GM20000 (cell line): Measurements from ENCODE around the gene CPAMD8.

Source experiments
- DNase-seq: peaks from one replicate; pipeline ENCODE4 v3.0.0; 2012; ENCODE audit warnings: low spot score
- CTCF ChIP-seq: IDR thresholded peaks from 2 replicates; pipeline ENCODE4 v1.5.1; 2012; ENCODE audit warnings: mild to moderate bottlenecking, control low read depth; ENCODE audit errors: extremely low read depth, missing control alignments

The CPAMD8 gene

GRCh38 chr19:16952046-16952445 lies 74.6 kb downstream of the CPAMD8 start:
- no peak for TF ChIP-seq CTCF
- DNase-seq, result no peak

GRCh38 chr19:16951529-16951928 lies 75.1 kb downstream of the CPAMD8 start:
- no peak for TF ChIP-seq CTCF
- DNase-seq, result no peak

GRCh38 chr19:16949496-16950023 lies 77.0 kb downstream of the CPAMD8 start:
- no peak for DNase-seq

GRCh38 chr19:16946951-16947940 lies 79.4 kb downstream of the CPAMD8 start:
- no peak for TF ChIP-seq CTCF
- DNase-seq, result no peak

More at GRCh38 chr19:16949496-16950023, 77.0 kb downstream of the CPAMD8 start:
- no peak for TF ChIP-seq CTCF

- no peak for DNase-seq
- no peak for TF ChIP-seq CTCF
These were observed 80.7 kb downstream of the CPAMD8 start for GRCh38 chr19:16945762-16946465.

GRCh38 chr19:16945364-16945714 lies 81.3 kb downstream of the CPAMD8 start:
- no peak for DNase-seq

More at GRCh38 chr19:16945364-16945714, 81.3 kb downstream of the CPAMD8 start:
- TF ChIP-seq CTCF, result no peak
